Colonic mucosa (tissue), 4 donors: Measurements from ENCODE around the gene ALDH4A1. TPM values are rescaled to one million over a fixed set of nuclear protein-coding genes. Genes with fewer than 3 reads are reported as not detected.

Source experiments
- DNase-seq: peaks from one replicate; pipeline ENCODE4 v3.0.0-alpha.2; 2020
- H3K27ac ChIP-seq: fragments of 200-600 bp; one replicate; pipeline ENCODE4 v1.8.0; 2021
- H3K27me3 ChIP-seq: fragments of 200-600 bp; one replicate; pipeline ENCODE4 v1.8.0; 2021
- H3K36me3 ChIP-seq: fragments of 200-600 bp; one replicate; pipeline ENCODE4 v1.8.0; 2021
- H3K4me1 ChIP-seq: fragments of 200-600 bp; one replicate; pipeline ENCODE4 v1.8.0; 2021; ENCODE audit warnings: mild to moderate bottlenecking
- H3K4me3 ChIP-seq: fragments of 200-600 bp; one replicate; pipeline ENCODE4 v1.8.0; 2021
- H3K9ac ChIP-seq, 2 donors: one replicate each; pipeline ENCODE4 v1.7.0; 2013; ENCODE audit warnings: control low read depth in 2 of 2, low read depth in 2 of 2, low read length in 2 of 2
- H3K9me3 ChIP-seq: fragments of 200-600 bp; one replicate; pipeline ENCODE4 v1.8.0; 2021
- CTCF ChIP-seq: fragments of 200-600 bp; IDR thresholded peaks from one replicate; pipeline ENCODE4 v1.8.0; 2022; ENCODE audit warnings: antibody characterized with exemption, mild to moderate bottlenecking
- intact Hi-C: fragments of 100-400 bp; cut with DNase I; formaldehyde crosslinking; loops from one replicate; pipeline ENCODE4 v1.14.1; 2022
- total RNA-seq, 2 donors: library from RNA; stranded (reverse); fragmentation: NEBNext Ultra II Directional in 1 of 2; extraction: Animal tissue kit (Norgen Biotek cat#: 25700) in 1 of 2; gene quantifications; one replicate each; pipeline ENCODE4 v1.2.1, GENCODE V29; 2021
- donor health status: healthy.
- donor health status: DM: no; HTN: no; CAD: no.
- donor health status: DM: no; HTN: no; CAD: no.

ALDH4A1 gene
- total RNA-seq, 2 donors from 2014 or later: 7.9 to 13.0 TPM

- peak overlapping the region; percentile 75 for H3K27ac ChIP-seq
- H3K9me3 ChIP-seq: no peaks in the 10 kb centered on the region
- TF ChIP-seq CTCF: no peak
- DNase-seq: peak; percentile 50
- no peaks in the 10 kb centered on the region for H3K27me3 ChIP-seq
- intact Hi-C loops: no loop called here
- H3K36me3 ChIP-seq: no peaks in the 10 kb centered on the region
- H3K4me1 ChIP-seq: peaks cover 15% of the 10 kb centered on the region
- no peak overlapping the region for H3K4me3 ChIP-seq
- H3K9ac ChIP-seq: peak overlapping the region; percentile 17 to 35
Observed at GRCh38 chr1:18948913-18949685, 46.7 kb upstream of the ALDH4A1 start.

- Histone ChIP-seq H3K4me1 (peaks cover 11% of the 10 kb centered on the region), H3K27ac (peak overlapping the region; percentile 34), H3K27me3 (no peaks in the 10 kb centered on the region), H3K9me3 (no peaks in the 10 kb centered on the region), H3K4me3 (no peak overlapping the region), H3K36me3 (no peaks in the 10 kb centered on the region), H3K9ac (no peak overlapping the region)
- TF ChIP-seq CTCF: no peak
- DNase-seq: no peak
- intact Hi-C loops: no loop called here
Observed at GRCh38 chr1:18948048-18948912, 45.9 kb upstream of the ALDH4A1 start.

DNA sequence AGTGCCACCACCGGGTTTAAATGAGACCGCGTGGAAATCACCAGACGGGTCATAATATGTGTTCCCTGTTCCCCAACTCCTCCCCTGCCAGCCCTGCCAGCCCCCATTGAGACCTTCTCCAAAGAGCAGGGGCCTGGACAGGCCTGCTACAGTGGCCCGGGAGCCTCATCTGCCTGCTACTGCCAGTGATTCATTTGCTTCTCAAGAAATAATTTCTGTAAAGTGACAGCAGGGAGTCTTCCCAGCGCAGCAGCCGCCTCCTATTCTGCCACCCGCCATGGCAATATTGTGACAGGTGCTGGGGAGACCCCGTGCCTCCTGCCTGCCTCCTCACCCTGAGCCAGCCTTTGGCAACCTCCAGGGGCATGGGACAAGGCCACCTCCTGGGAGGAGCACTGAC lies 45.2 kb upstream of the ALDH4A1 start:
- TF ChIP-seq CTCF: no peak
- no peak overlapping the region for H3K27ac ChIP-seq
- intact Hi-C loops: no loop called here
- H3K27me3 ChIP-seq: no peaks in the 10 kb centered on the region
- no peak overlapping the region for H3K4me3 ChIP-seq
- no peaks in the 10 kb centered on the region for H3K9me3 ChIP-seq
- DNase-seq: no peak
- H3K9ac ChIP-seq: no peak overlapping the region
- H3K4me1 ChIP-seq: peaks cover 11% of the 10 kb centered on the region
- no peaks in the 10 kb centered on the region for H3K36me3 ChIP-seq

DNA sequence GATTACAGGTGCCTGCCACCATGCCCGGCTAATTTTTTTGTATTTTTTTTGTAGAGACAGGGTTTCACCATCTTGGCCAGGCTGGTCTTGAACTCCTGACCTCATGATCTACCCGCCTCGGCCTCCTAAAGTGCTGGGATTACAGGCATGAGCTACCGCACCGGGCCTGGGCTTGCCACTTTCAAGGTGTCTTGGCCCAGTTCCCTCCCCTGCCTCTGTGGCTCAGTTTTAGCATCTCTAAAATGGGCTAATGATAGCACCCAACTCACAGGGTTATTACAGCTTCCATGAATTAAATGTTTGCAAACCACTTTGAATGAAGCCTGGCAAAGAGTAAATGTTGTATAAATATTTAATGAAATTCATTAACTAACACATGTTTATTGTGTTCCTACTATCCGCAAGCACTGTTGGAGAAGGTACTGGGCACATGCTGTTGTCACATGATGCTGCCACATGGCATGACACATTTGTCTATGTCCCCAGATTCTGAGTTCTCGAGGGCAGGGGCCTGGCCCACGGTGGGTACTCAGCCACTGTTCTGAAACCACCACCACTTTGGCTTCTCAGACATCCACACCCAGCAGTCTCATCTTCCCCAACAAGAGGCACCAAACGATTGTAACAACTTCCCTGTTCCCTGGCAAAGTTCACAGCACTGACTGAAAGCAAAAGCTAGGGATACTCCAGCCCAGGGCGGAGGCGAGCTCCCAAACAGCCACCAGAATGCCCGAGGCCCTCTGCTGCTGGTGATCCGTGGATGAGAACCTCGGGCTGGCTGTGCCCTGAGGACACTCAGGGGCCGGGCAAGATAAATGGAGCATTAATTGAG lies 44.4 kb upstream of the ALDH4A1 start:
- intact Hi-C loops: no loop called here
- no peak for TF ChIP-seq CTCF
- peaks cover 11% of the 10 kb centered on the region for H3K4me1 ChIP-seq
- no peak overlapping the region for H3K27ac ChIP-seq
- H3K4me3 ChIP-seq: no peak overlapping the region
- no peaks in the 10 kb centered on the region for H3K27me3 ChIP-seq
- DNase-seq: no peak
- H3K36me3 ChIP-seq: no peaks in the 10 kb centered on the region
- H3K9ac ChIP-seq: no peak overlapping the region
- H3K9me3 ChIP-seq: no peaks in the 10 kb centered on the region

GRCh38 chr1:18945401-18945849 lies 43.1 kb upstream of the ALDH4A1 start:
- H3K4me3 ChIP-seq: no peak overlapping the region
- H3K9me3 ChIP-seq: no peaks in the 10 kb centered on the region
- no peak for TF ChIP-seq CTCF
- peak; percentile 52 for DNase-seq
- H3K36me3 ChIP-seq: no peaks in the 10 kb centered on the region
- H3K27me3 ChIP-seq: no peaks in the 10 kb centered on the region
- H3K9ac ChIP-seq: peak overlapping the region in 1 of 2 donors; percentile 45
- no peak overlapping the region for H3K27ac ChIP-seq
- intact Hi-C loops: no loop called here
- peaks cover 11% of the 10 kb centered on the region for H3K4me1 ChIP-seq
